ENCODE results near the gene WDR5.

Gene WDR5

GRCh38 chr9:134189470-134190231, 53.8 kb downstream of the WDR5 start:
- DNase-seq: no peak

GRCh38 chr9:134190232-134191121, 54.6 kb downstream of the WDR5 start:
- no peak for DNase-seq

GRCh38 chr9:134191455-134192209, 55.8 kb downstream of the WDR5 start:
- no peak for DNase-seq

- no peak for DNase-seq
Observed at GRCh38 chr9:134192311-134192950, 56.5 kb downstream of the WDR5 start.

GRCh38 chr9:134192951-134193731, 57.3 kb downstream of the WDR5 start:
- DNase-seq: no peak

- no peak for DNase-seq
Observed at GRCh38 chr9:134193912-134194535, 58.1 kb downstream of the WDR5 start.

- DNase-seq: no peak
Observed at GRCh38 chr9:134195558-134195957, 59.7 kb downstream of the WDR5 start.

GRCh38 chr9:134196911-134197310, 61.0 kb downstream of the WDR5 start:
- DNase-seq: no peak

- DNase-seq: no peak
Observed at GRCh38 chr9:134198791-134199190, 62.9 kb downstream of the WDR5 start.

GRCh38 chr9:134200730-134201129, 64.8 kb downstream of the WDR5 start:
- DNase-seq: no peak

- DNase-seq: no peak
Observed at GRCh38 chr9:134203224-134203623, 67.3 kb downstream of the WDR5 start.

GRCh38 chr9:134204041-134204440, 68.2 kb downstream of the WDR5 start:
- no peak for DNase-seq

- DNase-seq: no peak
Observed at GRCh38 chr9:134204991-134205578, 69.2 kb downstream of the WDR5 start.

GRCh38 chr9:134205672-134206310, 69.9 kb downstream of the WDR5 start:
- DNase-seq: no peak

- no peak for DNase-seq
Observed at GRCh38 chr9:134206311-134207300, 70.7 kb downstream of the WDR5 start.

GRCh38 chr9:134208310-134208841, 72.5 kb downstream of the WDR5 start:
- no peak for DNase-seq

- DNase-seq: no peak
Observed at GRCh38 chr9:134208981-134209725, 73.3 kb downstream of the WDR5 start.
